Measurements from ENCODE around the gene JOSD2. TPM values are rescaled to one million over a fixed set of nuclear protein-coding genes. Genes with fewer than 3 reads are reported as not detected.

The JOSD2 gene
- total RNA-seq, 1 experiment from 2014 or later: 5.4 TPM

- no peak overlapping the region for H2BK120ac ChIP-seq (ENCODE audit: low read depth, low read length, poor library complexity, severe bottlenecking)
- Mint-ChIP-seq H3K27me3 (ENCODE audit: low read depth) (peaks cover 15% of the 10 kb centered on the region), H3K27ac (no peak overlapping the region; a peak in 1 of 7 replicates), H3K4me1 (peaks cover 2 to 8% of the 10 kb centered on the region in 2 experiments; a peak in 3 of 4 replicates), H3K4me3 (no peak overlapping the region; a peak in 1 of 5 replicates), H3K9me3 (no peaks in the 10 kb centered on the region), H3K36me3 (ENCODE audit: insufficient read depth in 1 of 3, low read depth in 3 of 3) (no peaks in the 10 kb centered on the region; a peak in 3 of 7 replicates)
- no peak overlapping the region for H2BK15ac ChIP-seq (ENCODE audit: low read depth, low read length)
- no peak overlapping the region for H3T11ph ChIP-seq (ENCODE audit: low read length)
- no peaks in the 10 kb centered on the region for H3K4me1 ChIP-seq (ENCODE audit: insufficient read depth, low read length)
- no peak overlapping the region for H4K91ac ChIP-seq (ENCODE audit: insufficient read length, low read depth, low read length)
- no CpG with 5 or more reads among the region's 25 CpGs for WGBS (ENCODE audit: extremely low coverage, insufficient read length, low lambda C conversion rate)
- no peak overlapping the region for H3K9ac ChIP-seq (ENCODE audit: extremely low read depth, insufficient read length, low read length)
- no peaks in the 10 kb centered on the region for H4K20me1 ChIP-seq (ENCODE audit: control insufficient read depth, insufficient read depth, insufficient read length)
- no peak overlapping the region for H3K23ac ChIP-seq (ENCODE audit: insufficient read length, low read depth, low read length)
- H3K79me1 ChIP-seq (ENCODE audit: insufficient read depth, low read depth, low read length, poor library complexity, severe bottlenecking): no peaks in the 10 kb centered on the region
- H2BK20ac ChIP-seq (ENCODE audit: low read depth, low read length, poor library complexity, severe bottlenecking): no peak overlapping the region
- no peak overlapping the region for H2BK5ac ChIP-seq (ENCODE audit: insufficient read length, low read length)
- H3K27me3 ChIP-seq (ENCODE audit: insufficient read depth, low read length): peaks cover 20% of the 10 kb centered on the region; the same call in 1 of the 2 replicates
- H2AK5ac ChIP-seq (ENCODE audit: insufficient read length, low read length): no peak overlapping the region
- H4K5ac ChIP-seq (ENCODE audit: insufficient read length, low read depth, low read length): no peak overlapping the region
- peaks cover 3% of the 10 kb centered on the region for H3K23me2 ChIP-seq (ENCODE audit: insufficient read length, low read depth, low read length, poor library complexity, severe bottlenecking)
- no peak overlapping the region; the same call in 1 of the 2 replicates for H3K14ac ChIP-seq (ENCODE audit: insufficient read depth, low read length)
- no peaks in the 10 kb centered on the region for H3K9me3 ChIP-seq (ENCODE audit: control insufficient read depth, low read depth, low read length)
- H3K4me2 ChIP-seq (ENCODE audit: insufficient read depth, insufficient read length, low read length): no peak overlapping the region
- no peak overlapping the region for H3K4ac ChIP-seq (ENCODE audit: low read depth, low read length)
- TF ChIP-seq, protein P1, sequence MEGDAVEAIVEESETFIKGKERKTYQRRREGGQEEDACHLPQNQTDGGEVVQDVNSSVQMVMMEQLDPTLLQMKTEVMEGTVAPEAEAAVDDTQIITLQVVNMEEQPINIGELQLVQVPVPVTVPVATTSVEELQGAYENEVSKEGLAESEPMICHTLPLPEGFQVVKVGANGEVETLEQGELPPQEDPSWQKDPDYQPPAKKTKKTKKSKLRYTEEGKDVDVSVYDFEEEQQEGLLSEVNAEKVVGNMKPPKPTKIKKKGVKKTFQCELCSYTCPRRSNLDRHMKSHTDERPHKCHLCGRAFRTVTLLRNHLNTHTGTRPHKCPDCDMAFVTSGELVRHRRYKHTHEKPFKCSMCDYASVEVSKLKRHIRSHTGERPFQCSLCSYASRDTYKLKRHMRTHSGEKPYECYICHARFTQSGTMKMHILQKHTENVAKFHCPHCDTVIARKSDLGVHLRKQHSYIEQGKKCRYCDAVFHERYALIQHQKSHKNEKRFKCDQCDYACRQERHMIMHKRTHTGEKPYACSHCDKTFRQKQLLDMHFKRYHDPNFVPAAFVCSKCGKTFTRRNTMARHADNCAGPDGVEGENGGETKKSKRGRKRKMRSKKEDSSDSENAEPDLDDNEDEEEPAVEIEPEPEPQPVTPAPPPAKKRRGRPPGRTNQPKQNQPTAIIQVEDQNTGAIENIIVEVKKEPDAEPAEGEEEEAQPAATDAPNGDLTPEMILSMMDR (conservative IDR thresholded peaks at IDR 0.05): no peak
- no peak overlapping the region for H3K56ac ChIP-seq (ENCODE audit: insufficient read length, low read depth, low read length)
- no peak overlapping the region for H3K18ac ChIP-seq (ENCODE audit: insufficient read length, low read depth, low read length)
- no peak overlapping the region for H3K27ac ChIP-seq (ENCODE audit: insufficient read length, low read depth, low read length)
- no peak for DNase-seq
- H3K79me2 ChIP-seq (ENCODE audit: insufficient read depth, low read length): no peaks in the 10 kb centered on the region
- H2AFZ ChIP-seq (ENCODE audit: low read length): no peak overlapping the region
- H4K8ac ChIP-seq (replicated peaks; ENCODE audit: insufficient read length, low read depth, low read length): no peak overlapping the region
- no peak overlapping the region for H2BK12ac ChIP-seq (ENCODE audit: insufficient read length, low read depth, low read length)
Measured at GRCh38 chr19:50501568-50502475, 9.2 kb downstream of the JOSD2 start.

All from H9 (cell line).